GM18508 (cell line): Measurements from ENCODE around the gene MCF2L2.

ENCODE experiments used
- ATAC-seq: cut with Tn5 transposase; IDR thresholded peaks from one replicate; pipeline ENCODE4 v1.9.1; 2021; ENCODE audit warnings: moderate number of reproducible peaks; ENCODE audit not compliant: insufficient read depth, unreplicated experiment

The MCF2L2 gene

DNA sequence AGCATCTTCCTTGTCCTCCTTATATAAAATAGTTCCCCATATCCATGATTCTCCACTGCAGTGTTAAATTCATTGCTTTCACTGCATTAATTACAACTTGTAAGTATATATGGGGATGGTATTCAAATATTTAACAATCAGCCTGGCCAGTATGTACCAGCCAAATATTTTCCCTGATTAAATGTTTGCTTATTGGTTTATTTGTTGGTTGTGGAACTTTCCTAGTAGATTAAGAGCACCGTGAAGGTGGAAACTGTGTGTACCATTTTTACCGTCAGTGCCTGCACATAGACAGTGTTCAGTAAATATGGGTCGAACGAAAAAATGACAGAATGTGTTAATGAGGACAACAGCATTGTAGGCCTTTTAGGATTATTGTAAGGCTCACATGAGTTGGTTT lies 272.9 kb downstream of the MCF2L2 start:
- no peak for ATAC-seq

DNA sequence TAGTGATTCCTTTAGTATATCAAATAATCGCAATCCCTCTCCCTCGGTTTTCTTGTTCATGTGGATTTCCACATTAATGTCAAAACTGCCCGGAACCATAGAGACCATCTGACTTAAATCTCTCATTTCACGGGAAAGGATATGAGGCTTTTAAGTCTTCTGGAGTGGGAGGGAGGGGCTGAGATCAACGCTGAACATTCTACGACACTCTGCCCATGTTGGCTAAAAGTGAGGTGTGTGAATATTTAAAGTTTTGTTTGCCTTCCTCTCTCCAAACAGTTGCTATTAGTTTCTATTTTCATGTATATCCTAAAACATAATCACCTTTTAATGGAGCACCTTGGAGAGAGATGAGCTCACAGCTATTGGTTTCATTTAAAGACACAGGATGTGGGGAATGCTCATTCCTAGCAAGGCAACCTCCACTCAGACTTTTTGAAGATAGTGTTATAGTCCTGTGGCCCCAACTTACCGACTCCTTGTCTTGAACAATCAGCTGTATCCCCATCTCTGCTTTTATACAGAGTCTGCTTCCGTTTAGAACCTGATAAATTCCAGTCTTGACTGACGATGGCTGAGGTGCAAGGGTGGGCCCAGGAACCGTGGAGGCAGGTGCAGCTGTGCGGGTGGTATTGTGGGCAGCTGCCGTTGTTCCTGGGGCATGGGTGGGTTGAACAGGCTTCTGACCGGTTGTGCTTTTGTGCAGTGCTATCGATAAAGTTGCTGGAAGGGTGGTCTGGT lies 275.0 kb downstream of the MCF2L2 start:
- ATAC-seq, result no peak

GRCh38 chr3:183151821-183152351 lies 276.5 kb downstream of the MCF2L2 start:
- ATAC-seq, result no peak

GRCh38 chr3:183151086-183151485 lies 277.3 kb downstream of the MCF2L2 start:
- no peak for ATAC-seq

- no peak for ATAC-seq
Observed at GRCh38 chr3:183149915-183150750, 278.3 kb downstream of the MCF2L2 start.

- ATAC-seq, result no peak
Observed at GRCh38 chr3:183148056-183148455, 280.4 kb downstream of the MCF2L2 start.

DNA sequence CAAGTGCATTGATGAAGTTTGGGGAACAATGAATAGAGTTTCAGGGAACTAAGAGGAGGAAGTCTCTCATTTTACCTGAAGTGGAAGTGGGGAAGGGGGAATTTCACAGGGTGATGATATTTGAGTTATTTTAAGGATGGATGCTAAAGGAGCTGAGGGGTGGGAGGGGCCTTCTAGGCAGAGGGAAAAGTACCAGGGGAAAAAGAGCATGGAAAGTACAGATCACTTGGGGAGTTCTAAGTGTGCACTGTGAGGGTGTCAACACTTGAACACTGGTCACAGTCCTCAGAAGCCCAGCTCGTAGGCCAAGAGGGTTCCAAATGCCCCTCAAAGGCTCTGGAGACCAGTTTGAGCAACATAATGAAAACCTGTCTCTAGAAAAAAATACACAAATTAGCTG lies 284.1 kb downstream of the MCF2L2 start:
- no peak for ATAC-seq

DNA sequence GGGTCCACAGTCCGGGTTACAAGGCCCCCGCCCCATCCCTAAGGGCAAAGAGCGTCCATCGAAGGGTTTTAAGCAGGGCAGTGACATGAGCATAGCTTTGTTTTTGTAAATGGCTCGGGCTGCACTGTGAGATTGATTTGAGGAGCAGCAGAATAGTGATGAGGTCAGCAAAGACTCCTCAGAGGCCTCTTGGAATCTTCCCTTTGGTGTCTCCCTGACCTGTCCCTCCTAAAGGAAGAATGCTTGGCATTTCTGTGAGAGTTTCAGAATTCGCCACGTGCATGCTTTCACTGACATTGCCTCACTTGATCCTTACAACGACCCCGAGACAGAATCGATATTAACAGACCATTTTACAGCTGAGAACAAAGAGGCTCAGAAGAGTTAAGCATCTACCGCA lies 286.2 kb downstream of the MCF2L2 start:
- ATAC-seq, result no peak

DNA sequence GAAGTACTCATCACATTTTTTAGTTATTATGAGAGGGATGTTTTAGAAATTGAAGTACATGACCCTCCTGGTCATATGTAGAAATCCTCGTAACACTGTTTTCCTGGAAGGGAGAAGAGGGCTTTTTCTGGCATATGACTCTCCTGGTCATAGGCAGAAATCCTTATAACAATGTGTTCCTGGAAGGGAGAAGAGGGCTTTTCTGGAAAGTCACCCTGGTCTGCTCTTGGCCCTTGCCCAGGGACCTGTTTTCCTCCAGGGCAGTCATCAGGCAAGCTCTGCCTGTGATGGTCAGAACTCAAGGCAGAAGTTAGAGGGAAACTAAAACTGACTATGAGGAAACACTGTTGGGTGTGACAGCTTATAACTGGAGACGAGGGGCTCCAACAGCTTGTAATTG lies 293.6 kb downstream of the MCF2L2 start:
- no peak for ATAC-seq

DNA sequence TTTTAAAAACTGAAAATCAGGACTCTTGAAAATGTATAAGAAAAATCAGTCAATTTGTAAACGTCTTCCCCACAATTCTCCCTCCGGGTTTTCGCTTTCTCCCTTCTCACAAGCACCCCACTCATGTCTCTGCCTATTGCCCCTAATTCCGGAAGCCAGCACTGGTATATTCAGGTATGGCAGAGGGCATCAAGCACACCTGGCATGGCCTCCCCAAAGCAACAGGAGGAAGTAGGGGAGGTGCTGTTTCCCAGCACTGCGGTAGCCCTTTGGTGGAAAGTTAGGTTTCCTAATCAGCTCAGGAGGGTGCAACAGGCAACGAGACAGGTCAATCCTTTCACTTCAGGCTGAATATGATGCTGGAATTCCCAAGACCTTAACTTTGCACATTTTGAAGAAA lies 296.0 kb downstream of the MCF2L2 start:
- no peak for ATAC-seq

- ATAC-seq, result no peak
Observed at GRCh38 chr3:183131735-183132134, 296.7 kb downstream of the MCF2L2 start.

- no peak for ATAC-seq
Observed at GRCh38 chr3:183131186-183131725, 297.2 kb downstream of the MCF2L2 start.

DNA sequence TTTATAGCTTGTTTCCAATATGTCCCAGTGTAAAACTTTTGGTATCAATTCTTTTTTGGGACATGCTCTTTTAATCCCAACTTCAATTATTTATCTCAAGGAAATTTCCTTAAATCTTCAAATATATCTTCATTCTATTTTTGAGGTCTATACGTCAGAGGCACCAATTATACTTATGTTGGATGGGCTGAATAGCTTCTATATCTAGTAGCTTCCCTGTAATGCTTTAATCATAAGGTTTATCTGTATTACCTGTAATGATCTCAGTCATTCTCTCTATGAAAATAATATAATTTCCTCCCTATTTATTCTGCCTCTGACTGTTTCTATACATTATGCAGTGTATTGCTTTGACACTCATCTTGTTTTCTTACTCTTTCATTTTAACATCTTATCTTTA lies 299.2 kb downstream of the MCF2L2 start:
- ATAC-seq, result no peak

DNA sequence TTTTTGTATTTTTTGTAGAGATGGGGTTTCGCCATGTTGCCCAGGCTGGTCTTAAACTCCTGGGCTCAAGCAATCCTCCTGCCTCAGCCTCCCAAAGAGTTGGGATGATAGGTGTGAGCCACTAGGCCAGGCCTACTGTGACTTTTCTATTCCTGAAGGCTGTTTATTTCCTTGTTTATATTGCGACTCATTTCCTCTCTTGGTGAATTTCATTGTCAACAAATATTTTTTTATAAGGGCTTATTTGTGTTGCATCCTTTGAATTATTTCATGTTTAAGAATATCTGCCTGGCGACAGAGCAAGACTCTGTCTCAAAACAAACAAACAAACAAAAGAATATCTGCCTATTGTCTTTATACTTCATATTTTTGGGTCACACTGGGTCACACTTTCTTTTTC lies 299.7 kb downstream of the MCF2L2 start:
- no peak for ATAC-seq
